NK-92 (cell line): ENCODE data around the gene NEK9.

Source experiments
- DNase-seq: peaks from one replicate; lab custom pipeline; 2025; ENCODE audit not compliant: unreplicated experiment; lab: John Stamatoyannopoulos, UW

NEK9 gene

GRCh38 chr14:75109877-75110276, 17.0 kb downstream of the NEK9 start:
- DNase-seq, result no peak

- no peak for DNase-seq
Measured at GRCh38 chr14:75107186-75107585, 19.7 kb downstream of the NEK9 start.

- no peak for DNase-seq
Measured at GRCh38 chr14:75101491-75101890, 25.4 kb downstream of the NEK9 start.

- no peak for DNase-seq
Measured at GRCh38 chr14:75098682-75099081, 28.2 kb downstream of the NEK9 start.

GRCh38 chr14:75098212-75098611, 28.6 kb downstream of the NEK9 start:
- no peak for DNase-seq

- no peak for DNase-seq
Measured at GRCh38 chr14:75096959-75097358, 29.9 kb downstream of the NEK9 start.

- no peak for DNase-seq
Measured at GRCh38 chr14:75095690-75096089, 31.2 kb downstream of the NEK9 start.

GRCh38 chr14:75094896-75095295, 32.0 kb downstream of the NEK9 start:
- DNase-seq, result no peak

- DNase-seq, result no peak
Measured at GRCh38 chr14:75092698-75093097, 34.1 kb downstream of the NEK9 start.

- no peak for DNase-seq
Measured at GRCh38 chr14:75091251-75091650, 35.6 kb downstream of the NEK9 start.

- no peak for DNase-seq
Measured at GRCh38 chr14:75090353-75090752, 36.5 kb downstream of the NEK9 start.

- no peak for DNase-seq
Measured at GRCh38 chr14:75088566-75089373, 38.1 kb downstream of the NEK9 start.

GRCh38 chr14:75088153-75088552, 38.7 kb downstream of the NEK9 start:
- DNase-seq, result no peak

GRCh38 chr14:75084513-75084912, 42.3 kb downstream of the NEK9 start:
- no peak for DNase-seq

- DNase-seq, result no peak
Measured at GRCh38 chr14:75083271-75083670, 43.6 kb downstream of the NEK9 start.

- no peak for DNase-seq
Measured at GRCh38 chr14:75081660-75082229, 45.1 kb downstream of the NEK9 start.

GRCh38 chr14:75079521-75079920, 47.3 kb downstream of the NEK9 start:
- no peak for DNase-seq

GRCh38 chr14:75077794-75078193, 49.1 kb downstream of the NEK9 start:
- no peak for DNase-seq

GRCh38 chr14:75070383-75070782, 56.5 kb downstream of the NEK9 start:
- DNase-seq, result no peak

GRCh38 chr14:75069811-75070145, 57.1 kb downstream of the NEK9 start:
- DNase-seq, result no peak

- DNase-seq, result no peak
Measured at GRCh38 chr14:75069121-75069810, 57.6 kb downstream of the NEK9 start, which contains the start of gene ZC2HC1C. ZC2HC1C (plus strand) TSS chr14:75069641; CDS start chr14:75070574, 933 bp downstream.
